ENCODE data around the gene KCNQ2.
A peak's percentile ranks its signal among the peaks of the same experiment; 100 is the strongest.

KCNQ2 gene

GRCh38 chr20:63500902-63501817, 28.7 kb upstream of the KCNQ2 start:
- DNase-seq = no peak

- DNase-seq = no peak
Observed at GRCh38 chr20:63500151-63500901, 27.9 kb upstream of the KCNQ2 start.

DNA sequence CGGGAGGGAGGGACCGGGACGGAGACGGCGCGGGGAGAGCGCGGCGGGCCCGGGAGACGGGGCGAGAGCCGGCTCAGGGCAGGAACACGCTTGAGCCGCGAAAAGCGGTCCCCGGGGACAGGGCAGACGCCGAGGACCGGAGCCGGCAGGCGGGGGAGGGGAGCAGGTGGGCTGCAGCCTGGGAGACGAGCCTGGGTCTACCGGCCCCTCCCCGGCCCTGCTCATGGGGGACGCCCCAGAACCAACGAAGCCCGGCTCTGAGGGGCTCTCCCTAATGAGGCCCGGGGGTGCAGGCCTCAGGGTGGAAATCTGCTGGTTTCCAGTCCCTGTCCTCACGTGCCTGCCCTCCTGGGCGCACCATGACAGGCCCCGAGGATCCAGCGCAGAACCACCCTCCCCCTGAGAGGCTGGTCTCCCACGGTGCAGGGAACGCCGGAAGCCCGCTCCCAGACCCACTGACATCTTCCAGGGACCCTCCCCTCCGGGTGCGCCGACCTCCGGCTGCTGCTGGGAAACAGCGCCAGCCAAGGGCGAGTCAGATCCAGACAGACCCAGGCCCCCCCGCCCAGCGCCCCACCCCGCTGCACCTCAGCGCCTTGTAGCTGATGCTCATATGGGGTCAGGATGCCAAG, 27.0 kb upstream of the KCNQ2 start:
- peak; percentile 29 for DNase-seq

GRCh38 chr20:63498960-63499337, 26.5 kb upstream of the KCNQ2 start, which contains the start of gene EEF1A2:
Gene EEF1A2 (minus strand): TSS chr20:63499083. CDS start chr20:63497763, 1,320 bp downstream.
- peak; percentile 43 for DNase-seq

- peak; percentile 19 for DNase-seq
Observed at GRCh38 chr20:63497946-63498935, 25.8 kb upstream of the KCNQ2 start.

- DNase-seq = no peak
Observed at GRCh38 chr20:63497138-63497945, 24.9 kb upstream of the KCNQ2 start.

GRCh38 chr20:63496596-63497120, 24.2 kb upstream of the KCNQ2 start:
- no peak for DNase-seq

- peak; percentile 31 for DNase-seq
Observed at GRCh38 chr20:63495741-63496595, 23.5 kb upstream of the KCNQ2 start.

DNA sequence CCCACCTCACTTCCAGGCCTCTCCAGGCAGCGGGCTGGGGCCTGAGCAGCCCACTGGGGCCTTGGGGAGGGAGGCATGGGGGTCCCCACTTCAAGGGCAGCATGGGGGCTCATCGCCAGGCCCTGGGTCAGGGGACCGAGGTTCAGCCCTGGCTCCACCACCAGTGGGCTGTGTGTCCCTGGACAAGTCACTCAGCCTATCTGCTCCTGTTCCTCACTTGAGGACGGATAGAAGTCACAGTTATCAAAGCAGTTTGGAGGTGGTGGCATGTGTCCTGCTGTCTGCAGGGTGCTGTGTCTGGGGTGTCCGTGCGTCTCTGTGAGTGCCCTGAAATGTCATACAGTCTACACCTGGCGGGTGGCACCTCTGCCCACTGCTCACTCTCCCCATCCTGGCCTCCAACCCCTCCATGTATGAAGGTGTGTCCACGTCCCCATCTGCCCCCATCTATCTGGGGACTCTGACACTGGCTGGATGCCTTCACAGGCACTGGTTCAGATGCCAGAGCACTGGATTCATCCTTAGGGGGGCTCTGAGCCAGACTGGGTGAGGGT, 22.8 kb upstream of the KCNQ2 start:
- DNase-seq = no peak

DNA sequence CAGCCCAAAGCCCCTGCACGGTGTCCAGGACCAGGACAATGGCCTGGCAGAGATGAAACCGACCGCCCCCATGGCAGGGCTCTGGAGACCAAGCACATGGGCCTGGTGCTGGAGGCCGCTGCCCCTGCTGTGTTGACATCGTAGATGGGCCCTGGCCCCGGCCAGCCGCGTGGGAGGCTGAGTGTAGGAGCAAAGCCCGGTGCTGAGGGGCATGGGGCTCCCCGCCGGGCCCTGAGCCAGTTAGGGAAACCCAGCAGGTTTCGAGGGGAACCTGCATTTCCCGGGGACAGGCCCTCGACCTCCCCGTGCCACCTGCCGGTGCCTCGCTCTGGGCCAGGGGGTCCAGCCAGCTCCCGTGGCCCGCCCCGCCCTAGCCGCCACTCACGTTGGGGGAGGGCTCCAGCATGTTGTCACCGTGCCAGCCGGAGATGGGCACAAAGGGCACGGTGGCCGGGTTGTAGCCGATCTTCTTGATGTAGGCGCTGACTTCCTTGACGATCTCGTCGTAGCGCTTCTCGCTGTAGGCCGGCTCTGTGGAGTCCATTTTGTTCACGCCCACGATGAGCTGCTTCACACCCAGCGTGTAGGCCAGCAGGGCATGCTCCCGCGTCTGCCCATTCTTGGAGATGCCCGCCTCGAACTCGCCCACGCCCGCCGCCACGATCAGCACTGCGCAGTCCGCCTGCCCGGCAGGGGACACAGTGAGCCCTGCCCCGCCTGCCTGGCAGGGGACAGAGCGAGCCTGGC, 22.1 kb upstream of the KCNQ2 start:
- no peak for DNase-seq

- DNase-seq = no peak
Observed at GRCh38 chr20:63494084-63494419, 21.6 kb upstream of the KCNQ2 start.

- no peak for DNase-seq
Observed at GRCh38 chr20:63493563-63494020, 21.1 kb upstream of the KCNQ2 start.

DNA sequence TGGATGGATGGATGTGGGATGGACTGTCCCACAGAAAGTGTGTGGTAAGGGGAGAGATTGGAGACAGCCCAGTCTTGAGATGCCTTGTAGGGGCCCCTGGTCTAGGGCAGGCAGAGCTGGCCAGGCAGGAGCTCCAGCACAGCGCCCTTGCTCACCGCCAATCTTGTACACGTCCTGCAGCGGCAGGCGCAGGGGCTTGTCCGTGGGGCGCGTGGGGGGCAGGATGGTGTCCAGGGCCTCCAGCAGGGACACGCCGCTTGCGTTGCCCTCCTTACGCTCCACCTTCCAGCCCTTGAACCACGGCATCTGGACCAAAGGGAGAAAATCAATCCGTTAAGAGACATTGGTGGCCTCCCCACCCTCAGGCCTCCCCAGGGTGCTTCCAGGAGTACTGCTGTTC, 20.5 kb upstream of the KCNQ2 start:
- no peak for DNase-seq

- DNase-seq = no peak
Observed at GRCh38 chr20:63492518-63492917, 20.1 kb upstream of the KCNQ2 start.

- no peak for DNase-seq
Observed at GRCh38 chr20:63491635-63492230, 19.3 kb upstream of the KCNQ2 start.

DNA sequence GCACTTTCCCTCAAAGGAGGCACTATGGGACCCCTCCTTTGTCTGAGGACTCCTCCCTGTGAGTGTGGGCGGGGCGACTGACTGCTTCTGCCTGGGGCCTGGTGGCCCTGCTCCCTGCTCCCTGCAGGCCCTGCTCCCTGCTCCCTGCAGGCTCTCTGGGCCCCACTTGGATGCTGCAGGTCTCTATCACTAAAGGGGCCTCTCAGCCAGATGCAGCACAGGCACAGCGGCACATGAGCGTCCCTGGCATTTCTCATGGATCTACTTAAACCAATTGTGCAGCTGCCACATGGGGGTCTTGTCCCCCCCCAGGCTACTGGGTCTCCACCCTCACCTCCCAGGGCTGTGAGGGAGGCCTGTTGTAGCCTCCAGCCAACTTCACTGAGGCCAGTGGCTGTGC, 18.6 kb upstream of the KCNQ2 start:
- DNase-seq = no peak

- no peak for DNase-seq
Observed at GRCh38 chr20:63490416-63490815, 18.0 kb upstream of the KCNQ2 start.

Data from NCI-H1105 treated with DMSO at 0.1 percent for 48 hours (cell line).